Measurements from ENCODE around the gene GRB10.

DNA sequence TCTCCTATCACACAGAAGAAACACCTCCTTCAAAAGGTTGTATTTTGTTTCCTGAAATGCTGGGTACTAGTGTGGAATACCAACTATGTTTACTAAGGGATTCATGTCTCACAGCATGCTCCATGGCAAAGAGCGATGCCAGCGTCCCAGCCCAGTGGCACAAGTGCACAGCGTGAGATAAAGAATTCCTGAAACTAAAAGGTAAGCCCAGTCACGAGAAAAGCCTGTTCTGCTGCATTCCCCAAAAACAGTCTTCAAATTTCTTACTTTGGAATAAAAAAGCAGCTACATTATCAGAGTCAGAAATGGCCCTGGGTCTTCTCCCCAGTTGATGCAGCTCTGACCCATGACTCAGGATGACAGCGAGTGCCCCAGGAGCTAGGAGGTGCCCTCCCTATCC, 164.4 kb downstream of the GRB10 start:
- TF ChIP-seq CTCF (IDR thresholded peaks at IDR 0.05) (no peak), POLR2A (IDR thresholded peaks at IDR 0.05) (no peak)

Data from testis (tissue), 2 donors.